KOPT-K1 (cell line): Measurements from ENCODE around the gene NEK1.
"Not testable (repeated sequence)": the region's sequence is repeated elsewhere in the genome, so short reads cannot be mapped to it uniquely, and the experiment has no call there.

Experiments used
- H3K27ac ChIP-seq: fragments of 200-600 bp; sonication (generic); 2 replicates; pipeline ENCODE4 v1.5.1; 2016; ENCODE audit warnings: antibody characterized with exemption, mild to moderate bottlenecking, low read depth, low read length; ENCODE audit not compliant: poor library complexity, severe bottlenecking
- H3K36me3 ChIP-seq: fragments of 200-600 bp; sonication (generic); 2 replicates; pipeline ENCODE4 v1.5.1; 2017; ENCODE audit warnings: antibody characterized with exemption, mild to moderate bottlenecking, low read length, moderate library complexity; ENCODE audit not compliant: insufficient read depth
- H3K9me3 ChIP-seq: fragments of 200-600 bp; sonication (generic); 2 replicates; pipeline ENCODE4 v1.5.1; 2017; ENCODE audit warnings: antibody characterized with exemption, low read length, mild to moderate bottlenecking; ENCODE audit not compliant: insufficient read depth, poor library complexity, severe bottlenecking

NEK1 gene

DNA sequence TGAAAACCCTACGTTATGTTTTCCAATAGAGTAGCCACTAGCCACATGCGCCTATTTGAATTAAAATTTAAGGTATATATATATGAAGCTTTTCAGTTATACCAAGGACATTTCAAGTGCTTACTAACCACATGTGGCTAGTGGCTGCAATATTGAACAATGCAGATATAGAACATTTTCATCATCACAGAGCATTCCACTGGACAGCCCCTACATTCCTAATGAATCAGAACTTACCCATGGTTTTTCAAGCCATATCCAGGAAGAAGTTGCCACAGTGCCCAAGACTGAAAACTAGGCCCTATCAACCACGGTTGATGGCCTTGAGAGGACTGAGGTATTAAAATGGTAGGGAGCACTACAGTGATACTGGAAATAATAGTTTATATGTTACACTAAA, 29.7 kb downstream of the NEK1 start:
- H3K9me3 ChIP-seq = no peaks in the 10 kb centered on the region
- H3K27ac ChIP-seq = no peak overlapping the region
- H3K36me3 ChIP-seq = peaks cover 51% of the 10 kb centered on the region

GRCh38 chr4:169582203-169582602, 30.2 kb downstream of the NEK1 start:
- peaks cover 51% of the 10 kb centered on the region for H3K36me3 ChIP-seq
- H3K9me3 ChIP-seq = no peaks in the 10 kb centered on the region
- H3K27ac ChIP-seq = no peak overlapping the region

DNA sequence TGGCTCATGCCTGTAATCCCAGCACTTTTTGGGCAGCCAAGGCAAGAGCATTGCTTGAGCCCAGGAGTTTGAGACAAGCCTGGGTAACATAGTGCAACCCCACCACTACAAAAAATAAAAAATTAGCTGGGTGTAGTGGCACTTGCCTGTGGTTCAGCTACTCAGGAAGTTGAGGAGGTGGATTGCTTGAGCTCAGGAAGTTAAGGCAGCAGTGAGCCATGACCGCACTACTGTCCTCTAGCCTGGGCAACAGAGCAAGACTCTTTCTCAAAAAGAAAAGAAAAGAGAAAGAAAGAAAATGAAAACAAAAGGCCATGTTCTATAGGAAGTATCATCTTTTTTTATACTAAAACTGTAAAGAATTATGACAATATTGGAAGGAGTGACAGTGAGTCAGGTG, 38.5 kb downstream of the NEK1 start:
- Histone ChIP-seq H3K9me3 (no peaks in the 10 kb centered on the region), H3K36me3 (peaks cover 41% of the 10 kb centered on the region), H3K27ac (no peak overlapping the region)

DNA sequence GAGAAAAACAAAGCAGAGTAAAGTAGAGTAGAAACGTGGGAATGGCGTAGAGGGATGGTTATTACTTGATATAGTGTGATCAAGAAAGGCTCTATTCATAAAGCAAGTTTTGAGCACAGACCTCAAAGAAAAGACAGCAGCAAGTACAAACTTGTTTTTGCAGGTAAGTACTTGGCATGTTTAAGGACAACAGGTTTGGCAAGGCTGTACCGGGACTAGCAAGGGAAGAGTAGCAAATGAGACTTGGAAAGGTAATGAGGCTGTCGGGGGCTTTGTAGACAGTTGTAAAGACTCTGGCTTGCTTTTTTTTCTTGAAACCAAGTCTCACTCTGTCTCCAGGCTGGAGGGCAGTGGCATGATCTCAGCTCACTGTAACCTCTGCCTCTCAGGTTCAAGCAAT, 40.9 kb downstream of the NEK1 start:
- H3K9me3 ChIP-seq = no peaks in the 10 kb centered on the region
- no peak overlapping the region for H3K27ac ChIP-seq
- H3K36me3 ChIP-seq = peaks cover 35% of the 10 kb centered on the region

GRCh38 chr4:169571012-169571411, 41.4 kb downstream of the NEK1 start:
- H3K36me3 ChIP-seq = peaks cover 31% of the 10 kb centered on the region
- not testable (repeated sequence) for H3K9me3 ChIP-seq, H3K27ac ChIP-seq

DNA sequence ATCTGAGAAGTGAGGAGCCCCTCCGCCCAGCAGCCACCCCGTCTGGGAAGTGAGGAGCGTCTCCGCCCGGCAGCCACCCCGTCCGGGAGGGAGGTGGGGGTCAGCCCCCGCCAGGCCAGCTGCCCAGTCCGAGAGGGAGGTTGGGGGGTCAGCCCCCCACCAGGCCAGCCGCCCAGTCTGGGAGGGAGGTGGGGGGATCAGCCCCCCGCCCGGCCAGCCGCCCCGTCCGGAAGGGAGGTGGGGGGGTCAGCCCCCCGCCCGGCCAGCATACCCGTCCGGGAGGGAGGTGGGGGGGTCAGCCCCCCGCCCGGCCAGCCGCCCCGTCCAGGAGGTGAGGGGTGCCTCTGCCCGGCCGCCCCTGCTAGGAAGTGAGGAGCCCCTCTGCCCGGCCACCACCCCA, 42.1 kb downstream of the NEK1 start:
- not testable (repeated sequence) for H3K9me3 ChIP-seq, H3K27ac ChIP-seq
- H3K36me3 ChIP-seq = peaks cover 26% of the 10 kb centered on the region

DNA sequence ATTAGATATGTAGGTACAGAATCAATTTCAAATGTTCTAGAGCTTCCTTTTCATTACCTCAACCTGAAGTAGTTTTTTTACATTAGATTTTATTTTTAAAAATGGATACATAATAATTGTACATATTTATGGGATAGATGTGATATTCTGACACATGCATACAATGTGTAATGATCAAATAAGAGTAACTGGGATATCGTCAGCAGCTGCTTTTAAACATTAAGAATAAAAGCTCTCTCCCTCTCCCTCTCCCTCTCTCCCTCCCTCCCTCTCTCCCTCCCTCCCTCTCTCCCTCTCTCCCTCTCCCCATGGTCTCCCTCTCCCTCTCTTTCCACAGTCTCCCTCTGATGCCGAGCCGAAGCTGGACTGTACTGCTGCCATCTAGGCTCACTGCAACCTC, 43.2 kb downstream of the NEK1 start:
- H3K27ac ChIP-seq, H3K9me3 ChIP-seq: not testable (repeated sequence)
- H3K36me3 ChIP-seq = peaks cover 16% of the 10 kb centered on the region

DNA sequence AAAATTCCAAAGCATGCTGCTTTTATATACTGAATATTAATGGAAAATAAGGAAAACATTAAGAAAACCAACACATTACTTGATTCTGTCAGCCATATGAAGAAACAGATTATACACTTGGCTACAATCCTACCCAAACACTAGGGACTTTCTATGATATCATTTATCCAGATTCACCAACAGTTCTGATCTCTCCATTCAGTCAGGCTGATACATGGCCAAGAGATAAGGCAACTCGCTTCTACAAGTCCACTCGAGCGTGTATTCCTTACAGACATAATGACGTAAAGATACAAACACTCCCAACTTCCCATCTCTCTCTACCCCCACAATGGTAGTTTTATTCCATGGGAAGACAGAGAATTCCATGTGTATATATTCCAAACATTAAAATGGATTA, 44.5 kb downstream of the NEK1 start:
- no peak overlapping the region for H3K27ac ChIP-seq

DNA sequence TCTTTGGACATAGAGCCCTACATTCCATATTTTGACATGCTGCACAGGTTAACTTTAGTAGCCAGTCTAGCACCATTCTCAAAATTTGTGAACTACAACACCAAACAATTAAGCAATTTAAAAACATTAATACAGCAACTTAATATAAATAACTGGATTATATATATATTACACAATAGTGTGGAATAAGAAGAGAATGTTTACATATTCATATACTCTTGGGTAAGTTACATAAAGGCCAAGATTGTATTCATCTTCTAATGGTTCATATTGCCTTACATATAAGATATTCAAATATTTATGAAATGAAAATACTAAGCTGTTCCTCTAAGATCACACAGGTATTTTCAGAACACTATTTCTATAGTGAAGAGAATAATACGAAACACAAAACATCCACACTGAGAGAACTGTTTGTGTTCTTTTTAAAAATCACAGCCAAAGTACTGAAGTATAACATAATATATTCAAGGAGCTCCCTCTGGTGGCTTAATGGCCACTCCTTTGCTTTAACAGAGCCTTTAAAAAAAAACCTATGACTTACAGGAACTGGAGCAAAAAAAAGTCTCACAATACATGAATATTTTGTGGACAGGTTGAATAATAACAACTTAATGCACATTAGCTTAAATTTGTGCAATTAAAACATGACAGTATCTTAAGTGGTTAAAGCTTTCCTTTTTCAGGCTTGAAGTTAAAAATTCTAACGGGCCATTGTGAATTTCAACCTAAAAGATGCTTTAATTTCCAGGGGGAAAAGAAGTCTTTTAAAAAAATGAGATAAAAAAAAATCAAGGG, 46.2 kb downstream of the NEK1 start:
- Histone ChIP-seq H3K9me3 (no peaks in the 10 kb centered on the region), H3K27ac (no peak overlapping the region), H3K36me3 (peaks cover under 1% of the 10 kb centered on the region)

More for the DNA sequence above, 44.5 kb downstream of the NEK1 start:
- Histone ChIP-seq H3K9me3 (no peaks in the 10 kb centered on the region), H3K36me3 (peaks cover 10% of the 10 kb centered on the region; the same call in 1 of the 2 replicates)

DNA sequence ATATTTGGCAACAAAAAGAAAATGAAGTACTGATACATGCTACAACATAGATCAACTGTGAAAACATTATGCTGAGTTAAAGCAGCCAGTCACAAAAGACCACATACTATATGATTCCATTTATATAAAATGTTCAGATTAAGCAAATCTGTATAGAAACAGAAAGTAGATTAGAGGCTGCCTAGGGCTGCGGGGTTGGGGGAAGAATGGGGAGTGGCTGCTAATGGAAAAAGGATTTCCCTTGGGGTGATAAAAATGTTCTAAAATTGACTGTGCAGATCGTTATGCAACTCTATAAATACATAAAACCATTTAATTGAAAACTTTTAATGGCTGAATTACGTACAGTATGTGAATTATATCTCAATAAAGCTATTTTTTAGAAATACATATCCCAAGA, 46.8 kb downstream of the NEK1 start:
- Histone ChIP-seq H3K36me3 (peaks cover 3% of the 10 kb centered on the region; the same call in 1 of the 2 replicates), H3K27ac (no peak overlapping the region)

GRCh38 chr4:169557061-169557636, 55.2 kb downstream of the NEK1 start:
- H3K36me3 ChIP-seq = peaks cover 53% of the 10 kb centered on the region
- H3K27ac ChIP-seq = no peak overlapping the region
- H3K9me3 ChIP-seq = peaks cover 21% of the 10 kb centered on the region

More for the DNA sequence above, 46.8 kb downstream of the NEK1 start:
- no peaks in the 10 kb centered on the region for H3K9me3 ChIP-seq

DNA sequence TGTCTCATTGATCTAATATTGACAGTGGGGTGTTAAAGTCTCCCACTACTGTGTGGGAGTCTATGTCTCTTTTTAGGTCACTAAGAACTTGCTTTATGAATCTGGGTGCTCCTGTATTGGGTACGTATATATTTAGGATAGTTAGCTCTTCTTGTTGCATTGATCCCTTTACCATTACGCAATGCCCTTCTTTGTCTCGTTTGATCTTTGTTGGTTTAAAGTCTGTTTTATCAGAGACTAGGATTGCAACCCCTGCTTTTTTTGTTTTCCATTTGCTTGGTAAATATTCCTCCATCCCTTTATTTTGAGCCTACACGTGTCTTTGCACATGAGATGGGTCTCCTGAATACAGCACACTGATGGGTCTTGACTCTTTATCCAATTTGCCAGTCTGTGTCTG, 65.8 kb downstream of the NEK1 start:
- peaks cover 34% of the 10 kb centered on the region for H3K36me3 ChIP-seq
- peaks cover 66% of the 10 kb centered on the region for H3K9me3 ChIP-seq
- H3K27ac ChIP-seq = not testable (repeated sequence)

GRCh38 chr4:169540774-169541173, 71.6 kb downstream of the NEK1 start:
- peaks cover 11% of the 10 kb centered on the region for H3K9me3 ChIP-seq
- no peak overlapping the region for H3K27ac ChIP-seq
- peaks cover 16% of the 10 kb centered on the region for H3K36me3 ChIP-seq

- Histone ChIP-seq H3K36me3 (peaks cover 53% of the 10 kb centered on the region), H3K9me3 (no peaks in the 10 kb centered on the region), H3K27ac (no peak overlapping the region)
These were observed 82.3 kb downstream of the NEK1 start for GRCh38 chr4:169530048-169530447.

- H3K9me3 ChIP-seq = peaks cover 23% of the 10 kb centered on the region
- H3K36me3 ChIP-seq = peaks cover 38% of the 10 kb centered on the region
- no peak overlapping the region for H3K27ac ChIP-seq
These were observed 88.6 kb downstream of the NEK1 start for GRCh38 chr4:169523796-169524195.

GRCh38 chr4:169510617-169511016, 101.8 kb downstream of the NEK1 start:
- Histone ChIP-seq H3K36me3 (peaks cover 7% of the 10 kb centered on the region), H3K27ac (no peak overlapping the region), H3K9me3 (no peaks in the 10 kb centered on the region)
